GM23248 (cell line): ENCODE measurements around the gene TRIM2. TPM values are rescaled to one million over a fixed set of nuclear protein-coding genes. Genes with fewer than 3 reads are reported as not detected.

ENCODE experiments used
- DNase-seq: peaks from one replicate; pipeline ENCODE4 v3.0.0-alpha.2; 2015
- H2AFZ ChIP-seq: fragments of 200-600 bp; sonication (generic); 2 replicates; pipeline ENCODE4 v1.6.1; 2016; ENCODE audit warnings: antibody characterized with exemption
- H3F3A ChIP-seq: fragments of 200-600 bp; sonication (generic); 2 replicates; pipeline ENCODE4 v1.6.1; 2016; ENCODE audit warnings: mild to moderate bottlenecking, antibody characterized with exemption, mixed run types; ENCODE audit not compliant: insufficient read depth
- H3K27ac ChIP-seq: fragments of 200-600 bp; sonication (generic); 2 replicates; pipeline ENCODE4 v1.5.1; 2016; ENCODE audit warnings: mild to moderate bottlenecking
- H3K27me3 ChIP-seq: fragments of 200-600 bp; sonication (generic); replicated peaks from 2 replicates; pipeline ENCODE4 v1.6.1; 2016; ENCODE audit warnings: mild to moderate bottlenecking; ENCODE audit not compliant: insufficient read depth
- H3K36me3 ChIP-seq: fragments of 200-600 bp; sonication (generic); 2 replicates; pipeline ENCODE4 v1.6.1; 2016; ENCODE audit warnings: low read depth, mild to moderate bottlenecking
- H3K4me1 ChIP-seq: fragments of 200-600 bp; sonication (generic); 2 replicates; pipeline ENCODE4 v1.6.1; 2016; ENCODE audit warnings: mild to moderate bottlenecking; ENCODE audit not compliant: insufficient read depth
- H3K4me2 ChIP-seq: fragments of 200-600 bp; sonication (generic); one replicate; pipeline ENCODE4 v1.6.1; 2016; ENCODE audit warnings: mild to moderate bottlenecking; ENCODE audit not compliant: unreplicated experiment
- H3K4me3 ChIP-seq: fragments of 200-600 bp; sonication (generic); 2 replicates; pipeline ENCODE4 v1.5.1; 2016; ENCODE audit warnings: mild to moderate bottlenecking
- H3K79me2 ChIP-seq: fragments of 200-600 bp; sonication (generic); 2 replicates; pipeline ENCODE4 v1.6.1; 2016; ENCODE audit warnings: mild to moderate bottlenecking; ENCODE audit not compliant: insufficient read depth
- H3K9ac ChIP-seq: fragments of 200-600 bp; sonication (generic); 2 replicates; pipeline ENCODE4 v1.6.1; 2016; ENCODE audit warnings: mild to moderate bottlenecking
- H3K9me2 ChIP-seq: fragments of 200-600 bp; sonication (generic); 2 replicates; pipeline ENCODE4 v1.6.1; 2016; ENCODE audit warnings: mixed run types, mild to moderate bottlenecking, moderate library complexity; ENCODE audit not compliant: insufficient read depth
- H3K9me3 ChIP-seq: fragments of 200-600 bp; sonication (generic); one replicate; pipeline ENCODE4 v1.6.1; 2017; ENCODE audit warnings: low read depth
- H4K20me1 ChIP-seq: fragments of 200-600 bp; sonication (generic); 2 replicates; pipeline ENCODE4 v1.6.0; 2016; ENCODE audit not compliant: insufficient read depth
- EZH2 ChIP-seq: fragments of 200-600 bp; sonication (generic); IDR thresholded peaks from 2 replicates; pipeline ENCODE4 v1.6.1; 2018; ENCODE audit warnings: antibody characterized with exemption, mild to moderate bottlenecking; ENCODE audit not compliant: insufficient read depth, poor library complexity, severe bottlenecking
- EZH2phosphoT487 ChIP-seq: fragments of 200-600 bp; sonication (generic); IDR thresholded peaks from 2 replicates; pipeline ENCODE4 v1.6.1; 2018; ENCODE audit warnings: antibody characterized with exemption, moderate library complexity, mild to moderate bottlenecking, low read depth; ENCODE audit not compliant: insufficient read depth
- WGBS, 2 experiments: methylation state at CpG; one replicate each; pipeline ENCODE4 v1.1.6; 2015 to 2017; ENCODE audit warnings: low lambda C conversion rate in 2 of 2, low coverage in 1 of 2; ENCODE audit errors: missing lambda C conversion rate in 2 of 2; 5-methylcytosine and 5-hydroxymethylcytosine counted together
- in situ Hi-C: fragments of 300-500 bp; cut with MboI; formaldehyde crosslinking; loops from 2 replicates; pipeline ENCODE4 v1.15.0; 2020
- polyA plus RNA-seq: library from polyadenylated mRNA; unstranded; fragments of >200 nt; fragmentation: Nextera tagmentation; extraction: Ambion mirVana; gene quantifications from 2 replicates; pipeline ENCODE4 v1.2.1, GENCODE V29; 2016
- total RNA-seq: library from RNA; depleted of rRNA; stranded (reverse); fragments of >200 nt; shearing (Covaris generic); gene quantifications from 2 replicates; pipeline ENCODE4 v1.2.3, GENCODE V29; 2014

TRIM2 gene
- total and polyA plus RNA-seq, 2 experiments from 2014 or later: 12.3 to 26.4 TPM

DNA sequence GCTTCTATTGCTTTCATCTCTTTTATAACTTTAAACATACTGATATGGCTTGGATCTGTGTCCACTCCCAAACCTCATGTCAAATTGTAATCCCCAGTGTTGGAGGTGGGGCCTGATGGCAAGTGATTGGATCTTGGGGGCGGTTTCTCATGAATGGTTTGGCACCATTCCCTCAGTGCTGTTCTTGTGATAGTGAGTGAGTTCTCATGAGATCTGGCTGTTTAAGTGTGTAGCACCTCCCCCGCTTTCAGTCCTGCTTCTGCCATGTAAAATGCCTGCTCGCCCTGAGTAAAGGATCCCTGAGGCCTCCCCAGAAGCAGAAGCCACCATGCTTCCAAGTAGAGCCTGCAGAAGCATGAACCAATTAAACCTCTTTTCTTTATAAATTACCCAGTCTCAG, 157.9 kb downstream of the TRIM2 start:
- DNase-seq: no peak
- no peaks in the 10 kb centered on the region for H3K36me3 ChIP-seq
- 92 to 100% methylated on average over 3 of the region's 3 CpGs for WGBS, 2 experiments

DNA sequence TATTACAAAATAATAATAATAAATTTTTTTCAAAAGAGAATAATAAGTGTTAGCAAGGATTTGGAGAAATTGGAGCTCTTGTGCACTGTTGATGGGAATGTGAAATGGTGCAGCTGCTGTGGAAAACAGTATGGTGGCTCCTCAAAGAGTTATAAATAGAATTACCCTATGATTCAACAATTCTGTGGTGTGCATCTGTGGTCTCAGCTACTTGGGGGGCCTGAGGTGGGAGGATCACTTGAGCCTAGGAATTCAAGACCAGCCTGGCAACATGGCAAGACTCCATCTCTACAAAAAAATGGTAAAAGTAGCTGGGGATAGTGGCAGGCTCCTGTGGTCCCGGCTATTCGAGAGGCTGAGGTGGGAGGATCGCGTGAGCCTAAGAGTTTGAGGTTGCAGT, 159.8 kb downstream of the TRIM2 start:
- Histone ChIP-seq H3F3A (no peaks in the 10 kb centered on the region), H3K27me3 (no peaks in the 10 kb centered on the region), H3K9ac (no peak overlapping the region), H3K36me3 (no peaks in the 10 kb centered on the region; the same call in 1 of the 2 replicates), H2AFZ (no peak overlapping the region), H3K4me1 (no peaks in the 10 kb centered on the region), H4K20me1 (no peaks in the 10 kb centered on the region), H3K79me2 (no peaks in the 10 kb centered on the region), H3K4me2 (no peak overlapping the region), H3K4me3 (no peak overlapping the region), H3K9me3 (no peaks in the 10 kb centered on the region), H3K9me2 (no peaks in the 10 kb centered on the region), H3K27ac (no peak overlapping the region)
- in situ Hi-C loops: no loop called here
- WGBS, 2 experiments: 96 to 99% methylated on average over 4 of the region's 4 CpGs
- DNase-seq: no peak
- TF ChIP-seq EZH2phosphoT487: no peak
- TF ChIP-seq EZH2: no peak

More for the DNA sequence above, 157.9 kb downstream of the TRIM2 start:
- Histone ChIP-seq H3K9ac (no peak overlapping the region), H3K9me3 (no peaks in the 10 kb centered on the region), H3K27ac (no peak overlapping the region), H3K4me1 (no peaks in the 10 kb centered on the region), H3K4me3 (no peak overlapping the region), H3F3A (no peaks in the 10 kb centered on the region), H2AFZ (no peak overlapping the region), H3K9me2 (no peaks in the 10 kb centered on the region), H4K20me1 (no peaks in the 10 kb centered on the region), H3K27me3 (no peaks in the 10 kb centered on the region), H3K4me2 (no peak overlapping the region), H3K79me2 (no peaks in the 10 kb centered on the region)
- TF ChIP-seq EZH2phosphoT487 (no peak), EZH2 (no peak)
- in situ Hi-C loops: no loop called here

DNA sequence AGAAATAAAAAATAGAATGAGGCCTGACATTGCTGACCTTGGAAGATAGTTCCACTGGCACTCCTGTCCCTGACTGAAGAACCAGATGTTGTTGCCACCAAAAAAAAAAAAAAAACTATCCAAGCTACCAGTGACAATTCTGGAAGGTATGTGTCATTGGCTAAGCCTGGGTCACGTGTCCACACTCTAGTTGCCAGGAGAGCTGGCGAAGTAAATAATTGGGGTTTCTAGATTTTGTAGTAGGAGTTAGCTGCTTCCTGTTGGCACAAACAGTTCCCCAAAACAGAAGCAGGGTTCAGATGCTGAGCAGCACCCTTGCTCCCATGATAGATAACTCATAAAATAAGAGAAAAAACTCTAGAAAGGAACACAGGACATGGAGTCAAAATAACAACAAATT, 160.8 kb downstream of the TRIM2 start:
- H3K27ac ChIP-seq: no peak overlapping the region
- no peaks in the 10 kb centered on the region for H3F3A ChIP-seq
- DNase-seq: no peak
- no peak overlapping the region for H2AFZ ChIP-seq
- no peaks in the 10 kb centered on the region for H3K9me2 ChIP-seq
- no peaks in the 10 kb centered on the region for H4K20me1 ChIP-seq
- H3K9me3 ChIP-seq: no peaks in the 10 kb centered on the region
- in situ Hi-C loops: no loop called here
- no peaks in the 10 kb centered on the region for H3K27me3 ChIP-seq
- H3K4me1 ChIP-seq: no peaks in the 10 kb centered on the region
- H3K36me3 ChIP-seq: no peaks in the 10 kb centered on the region; the same call in 1 of the 2 replicates
- H3K79me2 ChIP-seq: no peaks in the 10 kb centered on the region
- H3K4me3 ChIP-seq: no peak overlapping the region
- WGBS, 2 experiments: 98 to 100% methylated on average over 2 of the region's 2 CpGs
- TF ChIP-seq EZH2phosphoT487: no peak
- no peak for TF ChIP-seq EZH2
- no peak overlapping the region for H3K9ac ChIP-seq
- H3K4me2 ChIP-seq: no peak overlapping the region

DNA sequence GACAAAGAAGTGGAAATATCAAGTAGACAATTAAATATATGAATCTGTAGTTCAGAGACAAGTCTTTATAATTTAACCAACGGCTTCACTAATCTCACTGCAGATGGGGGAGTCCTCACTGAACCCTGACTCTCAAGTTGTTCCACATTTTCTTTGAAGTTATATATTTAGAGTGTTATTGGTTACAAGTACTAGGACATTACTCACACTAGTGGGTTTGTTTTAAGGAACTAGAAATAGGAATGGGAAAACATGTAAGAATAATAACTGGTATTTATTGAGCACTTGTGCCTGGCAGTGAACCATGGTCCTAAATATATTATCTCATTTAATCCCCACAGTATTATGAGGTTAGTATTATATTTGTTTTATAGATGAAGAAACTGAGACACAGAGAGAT, 162.2 kb downstream of the TRIM2 start:
- Histone ChIP-seq H3K27me3 (no peaks in the 10 kb centered on the region), H3K4me3 (no peak overlapping the region), H3K36me3 (no peaks in the 10 kb centered on the region; the same call in 1 of the 2 replicates), H2AFZ (no peak overlapping the region), H4K20me1 (no peaks in the 10 kb centered on the region), H3K27ac (no peak overlapping the region), H3K4me2 (no peak overlapping the region), H3K4me1 (no peaks in the 10 kb centered on the region), H3F3A (no peaks in the 10 kb centered on the region), H3K9me2 (no peaks in the 10 kb centered on the region), H3K9me3 (no peaks in the 10 kb centered on the region), H3K9ac (no peak overlapping the region), H3K79me2 (no peaks in the 10 kb centered on the region)
- no peak for DNase-seq
- 21 to 23% methylated on average over 1 of the region's 1 CpG for WGBS, 2 experiments
- in situ Hi-C loops: no loop called here
- no peak for TF ChIP-seq EZH2
- no peak for TF ChIP-seq EZH2phosphoT487

DNA sequence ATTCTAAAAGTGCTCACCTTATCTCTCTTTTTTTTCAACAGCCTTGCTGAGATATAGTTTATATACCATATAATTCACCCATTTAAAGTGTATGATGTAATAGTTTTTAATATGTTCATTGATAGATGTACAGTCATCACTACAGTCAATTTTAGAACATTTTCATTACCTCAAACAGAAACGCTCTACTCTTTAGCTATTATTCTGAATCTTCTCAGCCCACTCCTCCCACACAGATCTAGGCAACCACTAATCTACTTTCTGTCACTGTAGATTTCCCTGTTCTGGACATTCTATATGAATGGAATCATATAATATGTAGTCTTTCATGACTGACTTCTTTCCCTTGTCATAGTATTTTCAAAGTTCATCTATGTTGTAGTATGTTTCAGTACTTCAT, 162.8 kb downstream of the TRIM2 start:
- Histone ChIP-seq H3K4me1 (no peaks in the 10 kb centered on the region), H3K9me3 (no peaks in the 10 kb centered on the region), H3K4me2 (no peak overlapping the region), H3K79me2 (no peaks in the 10 kb centered on the region), H3K36me3 (no peaks in the 10 kb centered on the region; the same call in 1 of the 2 replicates), H4K20me1 (no peaks in the 10 kb centered on the region), H3F3A (no peaks in the 10 kb centered on the region), H3K9ac (no peak overlapping the region), H3K27me3 (no peaks in the 10 kb centered on the region), H3K27ac (no peak overlapping the region), H3K9me2 (no peaks in the 10 kb centered on the region), H3K4me3 (no peak overlapping the region), H2AFZ (no peak overlapping the region)
- no peak for TF ChIP-seq EZH2
- no peak for TF ChIP-seq EZH2phosphoT487
- in situ Hi-C loops: no loop called here
- DNase-seq: no peak
- 50 to 53% methylated on average over 1 of the region's 1 CpG for WGBS, 2 experiments
